ENCODE data around the gene GPM6B.

GPM6B gene

DNA sequence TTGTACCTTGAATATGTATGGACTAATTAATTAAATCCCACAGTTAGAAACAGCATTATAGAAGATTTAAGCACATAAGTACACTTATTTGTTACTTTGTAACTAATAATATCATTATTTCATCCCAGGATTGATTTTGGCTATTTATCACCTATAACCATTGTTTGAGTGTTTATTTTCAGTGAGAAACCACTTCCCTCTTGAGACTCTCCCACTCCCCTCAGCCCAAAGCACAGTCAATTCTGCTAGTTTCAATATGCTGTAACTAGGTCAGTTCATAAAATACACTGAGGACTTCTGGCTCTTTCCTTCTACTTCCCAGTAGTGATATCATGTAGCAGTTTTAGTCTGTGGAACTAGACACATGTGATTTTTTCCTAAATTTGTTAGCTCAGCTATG is 66.1 kb downstream of the GPM6B start:
- TF ChIP-seq, protein P1, sequence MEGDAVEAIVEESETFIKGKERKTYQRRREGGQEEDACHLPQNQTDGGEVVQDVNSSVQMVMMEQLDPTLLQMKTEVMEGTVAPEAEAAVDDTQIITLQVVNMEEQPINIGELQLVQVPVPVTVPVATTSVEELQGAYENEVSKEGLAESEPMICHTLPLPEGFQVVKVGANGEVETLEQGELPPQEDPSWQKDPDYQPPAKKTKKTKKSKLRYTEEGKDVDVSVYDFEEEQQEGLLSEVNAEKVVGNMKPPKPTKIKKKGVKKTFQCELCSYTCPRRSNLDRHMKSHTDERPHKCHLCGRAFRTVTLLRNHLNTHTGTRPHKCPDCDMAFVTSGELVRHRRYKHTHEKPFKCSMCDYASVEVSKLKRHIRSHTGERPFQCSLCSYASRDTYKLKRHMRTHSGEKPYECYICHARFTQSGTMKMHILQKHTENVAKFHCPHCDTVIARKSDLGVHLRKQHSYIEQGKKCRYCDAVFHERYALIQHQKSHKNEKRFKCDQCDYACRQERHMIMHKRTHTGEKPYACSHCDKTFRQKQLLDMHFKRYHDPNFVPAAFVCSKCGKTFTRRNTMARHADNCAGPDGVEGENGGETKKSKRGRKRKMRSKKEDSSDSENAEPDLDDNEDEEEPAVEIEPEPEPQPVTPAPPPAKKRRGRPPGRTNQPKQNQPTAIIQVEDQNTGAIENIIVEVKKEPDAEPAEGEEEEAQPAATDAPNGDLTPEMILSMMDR (conservative IDR thresholded peaks at IDR 0.05; ENCODE audit: low read depth, low read length) = no peak
- no peak for DNase-seq (ENCODE audit: low read depth)
- H3K4me3 ChIP-seq (ENCODE audit: low read length) = no peak overlapping the region

DNA sequence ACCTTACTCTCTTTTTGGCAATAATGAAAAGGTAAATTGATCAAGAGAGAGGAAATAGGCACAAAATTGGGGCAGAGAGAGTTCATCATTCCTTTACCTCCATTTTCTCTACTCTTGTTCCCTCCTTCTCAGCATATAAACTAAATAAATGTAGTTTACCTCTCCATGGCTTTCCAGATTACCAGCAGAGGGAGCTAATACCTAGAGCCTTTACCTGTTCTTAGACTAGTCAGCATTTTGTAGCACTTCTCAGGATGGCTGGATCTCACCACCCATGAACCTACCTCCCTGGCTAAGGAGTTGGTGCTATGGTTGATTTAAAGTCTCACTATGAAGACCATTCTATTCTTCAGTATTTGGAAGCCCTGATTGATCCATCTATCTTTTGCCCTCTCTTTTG is 66.7 kb downstream of the GPM6B start:
- H3K4me3 ChIP-seq (ENCODE audit: low read length) = no peak overlapping the region
- DNase-seq (ENCODE audit: low read depth) = no peak
- TF ChIP-seq, protein P1 (conservative IDR thresholded peaks at IDR 0.05; ENCODE audit: low read depth, low read length) = peak; percentile 76

DNA sequence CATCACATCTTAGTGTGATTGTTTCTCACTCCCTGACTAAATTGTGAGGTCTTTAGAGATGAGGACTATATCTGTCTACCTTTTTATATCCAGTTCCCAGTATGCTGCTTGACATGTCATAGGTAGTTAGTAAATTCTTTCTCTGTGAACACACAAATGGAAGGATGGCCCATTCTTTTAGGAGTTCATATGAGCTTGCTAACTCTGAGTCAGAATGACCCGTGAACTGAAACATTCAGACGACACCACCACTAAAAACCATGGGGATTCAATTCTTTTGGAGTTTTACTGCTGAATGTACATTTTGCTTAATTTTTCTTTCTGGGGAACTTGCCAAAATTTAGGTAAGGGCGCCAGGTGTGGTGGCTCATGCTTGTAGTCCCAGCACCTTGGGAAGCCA is 68.4 kb downstream of the GPM6B start:
- no peak for DNase-seq (ENCODE audit: low read depth)
- TF ChIP-seq, protein P1 (conservative IDR thresholded peaks at IDR 0.05; ENCODE audit: low read depth, low read length) = no peak

DNA sequence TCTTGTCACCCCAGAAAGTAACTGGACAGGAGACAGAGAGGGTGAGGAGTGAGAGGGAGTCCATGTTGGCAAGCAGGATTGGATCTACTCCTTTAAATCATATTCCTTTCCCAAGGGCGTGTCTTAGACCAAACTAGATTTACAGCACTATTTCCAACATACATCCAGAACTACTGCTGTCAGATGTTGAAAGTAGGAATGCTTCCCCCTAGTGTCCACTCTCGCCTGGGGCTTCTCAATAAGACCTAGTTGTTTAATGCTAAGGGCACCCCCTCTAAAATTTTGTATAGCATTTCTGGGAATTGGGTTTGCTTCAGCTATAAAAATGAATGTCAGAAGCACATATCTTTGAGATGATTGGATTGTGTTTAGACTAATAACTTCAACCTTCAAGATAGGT is 69.1 kb downstream of the GPM6B start:
- no peak overlapping the region for H3K4me3 ChIP-seq (ENCODE audit: low read length)
- DNase-seq (ENCODE audit: low read depth) = no peak
- TF ChIP-seq, protein P1 (conservative IDR thresholded peaks at IDR 0.05; ENCODE audit: low read depth, low read length) = peak; percentile 53

More for the DNA sequence above, 68.4 kb downstream of the GPM6B start:
- no peak overlapping the region for H3K4me3 ChIP-seq (ENCODE audit: low read length)

GRCh38 chrX:13742397-13743176 is 74.3 kb downstream of the GPM6B start:
- TF ChIP-seq, protein P1 (conservative IDR thresholded peaks at IDR 0.05; ENCODE audit: low read depth, low read length) = no peak
- DNase-seq (ENCODE audit: low read depth) = peak; percentile 55
- no peak overlapping the region for H3K4me3 ChIP-seq (ENCODE audit: low read length)

DNA sequence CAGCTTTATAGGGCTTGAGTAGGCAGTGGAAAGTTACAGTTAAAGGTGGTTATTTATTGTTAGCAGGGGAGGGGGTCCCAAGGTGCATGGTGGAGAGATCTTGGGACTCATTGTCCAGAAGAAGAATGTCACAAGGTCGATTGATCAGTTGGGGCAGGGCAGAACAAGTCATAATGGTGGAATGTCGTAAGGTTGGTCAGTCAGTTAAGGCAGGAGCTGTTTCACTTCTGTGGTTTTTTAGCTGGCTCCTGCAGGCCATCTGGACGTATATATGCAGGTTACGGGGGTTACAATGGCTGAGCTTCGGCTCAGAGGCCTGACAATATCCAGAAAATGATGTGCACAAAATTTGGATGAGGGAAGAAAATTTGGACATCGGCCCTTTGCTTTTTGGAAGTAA is 75.2 kb downstream of the GPM6B start:
- H3K4me3 ChIP-seq (ENCODE audit: low read length) = no peak overlapping the region
- TF ChIP-seq, protein P1 (conservative IDR thresholded peaks at IDR 0.05; ENCODE audit: low read depth, low read length) = no peak
- DNase-seq (ENCODE audit: low read depth) = no peak

Data from retinal pigment epithelial cell (primary cell).